Testis (tissue), 2 donors: ENCODE data around the gene ECD.

Experiments
- POLR2A ChIP-seq: fragments of 450-650 bp; IDR thresholded peaks from one replicate; pipeline ENCODE4 v1.6.1; 2017; ENCODE audit warnings: antibody characterized with exemption, mild to moderate bottlenecking, moderate library complexity
- TF ChIP-seq, protein P1 (sequence below), 3 experiments: fragments of 450-650 bp in 2 of 3; fragments of 200-600 bp in 1 of 3; sonication (generic) in 1 of 3; IDR thresholded peaks; one replicate each; pipeline ENCODE4 v1.5.1; 2016 to 2019; ENCODE audit warnings: antibody characterized with exemption in 3 of 3, mild to moderate bottlenecking in 2 of 3, moderate library complexity in 1 of 3

- TF ChIP-seq, protein P1, sequence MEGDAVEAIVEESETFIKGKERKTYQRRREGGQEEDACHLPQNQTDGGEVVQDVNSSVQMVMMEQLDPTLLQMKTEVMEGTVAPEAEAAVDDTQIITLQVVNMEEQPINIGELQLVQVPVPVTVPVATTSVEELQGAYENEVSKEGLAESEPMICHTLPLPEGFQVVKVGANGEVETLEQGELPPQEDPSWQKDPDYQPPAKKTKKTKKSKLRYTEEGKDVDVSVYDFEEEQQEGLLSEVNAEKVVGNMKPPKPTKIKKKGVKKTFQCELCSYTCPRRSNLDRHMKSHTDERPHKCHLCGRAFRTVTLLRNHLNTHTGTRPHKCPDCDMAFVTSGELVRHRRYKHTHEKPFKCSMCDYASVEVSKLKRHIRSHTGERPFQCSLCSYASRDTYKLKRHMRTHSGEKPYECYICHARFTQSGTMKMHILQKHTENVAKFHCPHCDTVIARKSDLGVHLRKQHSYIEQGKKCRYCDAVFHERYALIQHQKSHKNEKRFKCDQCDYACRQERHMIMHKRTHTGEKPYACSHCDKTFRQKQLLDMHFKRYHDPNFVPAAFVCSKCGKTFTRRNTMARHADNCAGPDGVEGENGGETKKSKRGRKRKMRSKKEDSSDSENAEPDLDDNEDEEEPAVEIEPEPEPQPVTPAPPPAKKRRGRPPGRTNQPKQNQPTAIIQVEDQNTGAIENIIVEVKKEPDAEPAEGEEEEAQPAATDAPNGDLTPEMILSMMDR (IDR thresholded peaks at IDR 0.05): no peak
- no peak for TF ChIP-seq POLR2A
These were observed 28.6 kb downstream of the ECD start for GRCh38 chr10:73139251-73139650.
